Skin epidermis (tissue), 12 donors: Measurements from ENCODE around the gene KAT8.
A peak's percentile ranks its signal among the peaks of the same experiment; 100 is the strongest.
"Not testable (repeated sequence)": the region's sequence is repeated elsewhere in the genome, so short reads cannot be mapped to it uniquely, and the experiment has no call there.

Source experiments
- H3K27ac ChIP-seq, 21 experiments: fragments of 200-600 bp; sonication (generic) in 11 of 21; one replicate each; pipeline ENCODE4 v1.5.0; 2020; ENCODE audit warnings: mild to moderate bottlenecking in 3 of 21, inconsistent platforms in 2 of 21, moderate library complexity in 2 of 21
- H3K4me3 ChIP-seq, 7 experiments: fragments of 200-600 bp; sonication (generic) in 2 of 7; one replicate each; pipeline ENCODE4 v1.5.0; 2020; ENCODE audit warnings: inconsistent platforms in 2 of 7, mild to moderate bottlenecking in 2 of 7, moderate library complexity in 1 of 7

Gene KAT8

GRCh38 chr16:31127182-31127581, 9.7 kb downstream of the KAT8 start:
- peak overlapping the region in 14 of 21 experiments; percentile 70 to 85 (median 81) for H3K27ac ChIP-seq
- H3K4me3 ChIP-seq: no peak overlapping the region

- no peak overlapping the region for H3K4me3 ChIP-seq
Observed at GRCh38 chr16:31128711-31129567, 11.5 kb downstream of the KAT8 start.

GRCh38 chr16:31129568-31130335, 12.3 kb downstream of the KAT8 start:
- H3K4me3 ChIP-seq: peak overlapping the region in 1 of 7 experiments; percentile 7
- H3K27ac ChIP-seq: peak overlapping the region; percentile 35 to 85 (median 77)

More at GRCh38 chr16:31128711-31129567, 11.5 kb downstream of the KAT8 start:
- H3K27ac ChIP-seq: peak overlapping the region; percentile 35 to 85 (median 77)

GRCh38 chr16:31130336-31130891, 12.9 kb downstream of the KAT8 start:
- peak overlapping the region in 20 of 21 experiments; percentile 51 to 85 (median 78) for H3K27ac ChIP-seq
- H3K4me3 ChIP-seq: peak overlapping the region in 1 of 7 experiments; percentile 7

GRCh38 chr16:31130899-31131298, 13.4 kb downstream of the KAT8 start:
- no peak overlapping the region for H3K4me3 ChIP-seq

GRCh38 chr16:31131416-31131815, 14.0 kb downstream of the KAT8 start:
- no peak overlapping the region for H3K4me3 ChIP-seq

More at GRCh38 chr16:31130899-31131298, 13.4 kb downstream of the KAT8 start:
- peak overlapping the region in 20 of 21 experiments; percentile 0 to 85 (median 78) for H3K27ac ChIP-seq

GRCh38 chr16:31131841-31132271, 14.4 kb downstream of the KAT8 start:
- H3K4me3 ChIP-seq: no peak overlapping the region
- H3K27ac ChIP-seq: peak overlapping the region in 12 of 21 experiments; percentile 0 to 85 (median 68)

More at GRCh38 chr16:31131416-31131815, 14.0 kb downstream of the KAT8 start:
- H3K27ac ChIP-seq: peak overlapping the region in 15 of 21 experiments; percentile 0 to 85 (median 75)

- peak overlapping the region in 10 of 21 experiments; percentile 1 to 85 (median 48) for H3K27ac ChIP-seq
- H3K4me3 ChIP-seq: no peak overlapping the region
Observed at GRCh38 chr16:31132303-31132979, 15.0 kb downstream of the KAT8 start.

- H3K4me3 ChIP-seq: no peak overlapping the region
- H3K27ac ChIP-seq: peak overlapping the region in 3 of 21 experiments; percentile 1 to 35 (median 6)
Observed at GRCh38 chr16:31133046-31133501, 15.6 kb downstream of the KAT8 start.

- Histone ChIP-seq H3K4me3 (peak overlapping the region; percentile 26 to 63 (median 36)), H3K27ac (peak overlapping the region in 5 of 21 experiments; percentile 7 to 93 (median 83))
Observed at GRCh38 chr16:31134091-31134571, 16.7 kb downstream of the KAT8 start.

- Histone ChIP-seq H3K27ac (peak overlapping the region in 20 of 21 experiments; percentile 8 to 93 (median 78)), H3K4me3 (peak overlapping the region; percentile 26 to 63 (median 36))
Observed at GRCh38 chr16:31134625-31135534, 17.4 kb downstream of the KAT8 start.

GRCh38 chr16:31135535-31136286, 18.2 kb downstream of the KAT8 start, which contains the start of gene PRSS8:
Gene PRSS8, minus strand, starts transcription at chr16:31135727. Its CDS starts 229 bp downstream, at chr16:31135498.
- H3K4me3 ChIP-seq: peak within 1 kb of the TSS; percentile 26 to 63 (median 36)

GRCh38 chr16:31136287-31136662, 18.8 kb downstream of the KAT8 start:
- Histone ChIP-seq H3K27ac (peak overlapping the region in 2 of 21 experiments; percentile 74 to 83), H3K4me3 (no peak overlapping the region)

More at GRCh38 chr16:31135535-31136286, 18.2 kb downstream of the KAT8 start, which contains the start of gene PRSS8:
- H3K27ac ChIP-seq: peak within 1 kb of the TSS in 20 of 21 experiments; percentile 8 to 93 (median 78)

GRCh38 chr16:31136822-31137499, 19.5 kb downstream of the KAT8 start:
- H3K27ac ChIP-seq, H3K4me3 ChIP-seq: not testable (repeated sequence)

- Histone ChIP-seq H3K27ac (peak overlapping the region in 14 of 21 experiments; percentile 12 to 75 (median 48)), H3K4me3 (no peak overlapping the region)
Observed at GRCh38 chr16:31138621-31139578, 21.4 kb downstream of the KAT8 start.
